Astrocyte of the cerebellum (primary cell): ENCODE data around the gene RIN1.

Experiments
- DNase-seq: peaks from one replicate; pipeline ENCODE4 v3.0.0-alpha.2; 2011; ENCODE audit warnings: low read depth
- H3K4me3 ChIP-seq: 2 replicates; pipeline ENCODE4 v1.5.1; 2011; ENCODE audit warnings: mild to moderate bottlenecking, low read depth, low read length, moderate library complexity
- CTCF ChIP-seq: IDR thresholded peaks from 2 replicates; pipeline ENCODE4 v1.5.1; 2012; ENCODE audit warnings: low read length, low read depth, moderate library complexity, mild to moderate bottlenecking; ENCODE audit errors: missing control alignments
- in situ Hi-C: cut with HindIII; loops from 2 replicates; pipeline ENCODE4 v1.10.0; 2017; ENCODE audit warnings: low sequenced_read_pairs

The RIN1 gene

GRCh38 chr11:66287889-66288670 is 48.2 kb downstream of the RIN1 start:
- TF ChIP-seq CTCF, result no peak
- H3K4me3 ChIP-seq, result peak overlapping the region; percentile 86
- no peak for DNase-seq
- in situ Hi-C loops, result no loop called here

- H3K4me3 ChIP-seq, result peak overlapping the region; percentile 86
- in situ Hi-C loops, result no loop called here
- no peak for TF ChIP-seq CTCF
- DNase-seq, result no peak
Observed at GRCh38 chr11:66287211-66287888, 48.9 kb downstream of the RIN1 start.

- TF ChIP-seq CTCF, result no peak
- no peak for DNase-seq
- in situ Hi-C loops, result no loop called here
- no peak overlapping the region for H3K4me3 ChIP-seq
Observed at GRCh38 chr11:66286699-66287098, 49.5 kb downstream of the RIN1 start.

GRCh38 chr11:66285250-66285947 is 50.8 kb downstream of the RIN1 start:
- TF ChIP-seq CTCF, result no peak
- DNase-seq, result no peak
- in situ Hi-C loops, result no loop called here
- no peak overlapping the region for H3K4me3 ChIP-seq

- H3K4me3 ChIP-seq, result no peak overlapping the region
- TF ChIP-seq CTCF, result no peak
- in situ Hi-C loops, result loop anchor here (5.0 kb wide), 1 partner anchor 67 kb away; no protein-coding TSS in a partner anchor
- DNase-seq, result no peak
Observed at GRCh38 chr11:66284526-66285078, 51.6 kb downstream of the RIN1 start.

- DNase-seq, result no peak
- in situ Hi-C loops, result loop anchor here (5.0 kb wide), 1 partner anchor 66 kb away; no protein-coding TSS in a partner anchor
- no peak overlapping the region for H3K4me3 ChIP-seq
- no peak for TF ChIP-seq CTCF
Observed at GRCh38 chr11:66283461-66284105, 52.7 kb downstream of the RIN1 start.
